ENCODE measurements around the gene GPC5. TPM values are rescaled to one million over a fixed set of nuclear protein-coding genes. Genes with fewer than 3 reads are reported as not detected.

Gene GPC5
- total and polyA plus RNA-seq, 2 donors (not counting 3 experiments of a cell fraction or from before 2014, with no cell fraction given): 0.59 to 0.97 TPM

DNA sequence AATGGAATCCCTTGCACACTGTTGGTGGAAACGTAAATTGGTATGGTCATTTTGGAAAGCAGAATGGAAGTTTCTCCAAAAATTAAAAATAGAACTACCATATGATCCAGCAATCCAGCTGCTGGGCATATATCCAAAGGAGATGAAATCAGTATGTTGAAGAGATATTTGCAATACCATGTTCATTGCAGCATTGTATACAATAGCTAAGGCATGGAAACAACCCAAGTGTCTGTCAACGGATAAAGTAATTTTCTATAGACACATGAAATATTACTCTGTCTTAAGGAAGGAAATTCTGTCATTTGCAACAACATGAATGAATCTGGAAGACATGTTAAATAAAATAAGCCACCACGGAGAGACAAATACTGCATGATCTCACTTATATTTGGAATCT is 124.7 kb downstream of the GPC5 start:
- no peak for FAIRE-seq
- no peaks in the 10 kb centered on the region for H3K36me3 ChIP-seq (ENCODE audit: control insufficient read depth in 2 of 2, extremely low read depth in 1 of 2, insufficient read depth in 2 of 2, low read length in 2 of 2)
- no peaks in the 10 kb centered on the region for H3K27me3 ChIP-seq (ENCODE audit: control insufficient read depth in 2 of 2, insufficient read depth in 2 of 2, low read length in 2 of 2)
- ChIA-PET POLR2A (no interaction called here), CTCF (no interaction called here)
- H3K4me1 ChIP-seq (ENCODE audit: control insufficient read depth, extremely low read depth, insufficient read depth, low read length): no peaks in the 10 kb centered on the region
- no peak overlapping the region for H3K4me2 ChIP-seq (ENCODE audit: insufficient read depth, low read length)
- no peaks in the 10 kb centered on the region for H4K20me1 ChIP-seq (replicated peaks; ENCODE audit: control insufficient read depth, extremely low read depth, insufficient read depth, low read length)
- DNase-seq (ENCODE audit: low read depth, low spot score): no peak
- H3K9ac ChIP-seq (replicated peaks; ENCODE audit: extremely low read depth, insufficient read depth, low read length): no peak overlapping the region
- H3K9me3 ChIP-seq (replicated peaks; ENCODE audit: control insufficient read depth, insufficient read depth, low read length): no peaks in the 10 kb centered on the region
- TF ChIP-seq FOS (IDR thresholded peaks at IDR 0.05; ENCODE audit: borderline replicate concordance, insufficient read depth, low read length): no peak
- no peak for TF ChIP-seq JUN (IDR thresholded peaks at IDR 0.05; ENCODE audit: borderline replicate concordance, insufficient read depth, insufficient read length, low read depth)
- TF ChIP-seq, protein P1, sequence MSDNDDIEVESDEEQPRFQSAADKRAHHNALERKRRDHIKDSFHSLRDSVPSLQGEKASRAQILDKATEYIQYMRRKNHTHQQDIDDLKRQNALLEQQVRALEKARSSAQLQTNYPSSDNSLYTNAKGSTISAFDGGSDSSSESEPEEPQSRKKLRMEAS (IDR thresholded peaks at IDR 0.05; ENCODE audit: insufficient read depth, insufficient read length): no peak
- TF ChIP-seq POLR2A (IDR thresholded peaks at IDR 0.05; ENCODE audit: low read depth, low read length): no peak
- no peak for TF ChIP-seq MYC (IDR thresholded peaks at IDR 0.05; ENCODE audit: low read depth, low read length)
- no peak for TF ChIP-seq POLR2AphosphoS5 (IDR thresholded peaks at IDR 0.05; ENCODE audit: insufficient read depth, low read depth, low read length)
- TF ChIP-seq GATA2 (IDR thresholded peaks at IDR 0.05; ENCODE audit: insufficient read depth, insufficient read length, low read depth, low read length): no peak
- TF ChIP-seq, protein P2, sequence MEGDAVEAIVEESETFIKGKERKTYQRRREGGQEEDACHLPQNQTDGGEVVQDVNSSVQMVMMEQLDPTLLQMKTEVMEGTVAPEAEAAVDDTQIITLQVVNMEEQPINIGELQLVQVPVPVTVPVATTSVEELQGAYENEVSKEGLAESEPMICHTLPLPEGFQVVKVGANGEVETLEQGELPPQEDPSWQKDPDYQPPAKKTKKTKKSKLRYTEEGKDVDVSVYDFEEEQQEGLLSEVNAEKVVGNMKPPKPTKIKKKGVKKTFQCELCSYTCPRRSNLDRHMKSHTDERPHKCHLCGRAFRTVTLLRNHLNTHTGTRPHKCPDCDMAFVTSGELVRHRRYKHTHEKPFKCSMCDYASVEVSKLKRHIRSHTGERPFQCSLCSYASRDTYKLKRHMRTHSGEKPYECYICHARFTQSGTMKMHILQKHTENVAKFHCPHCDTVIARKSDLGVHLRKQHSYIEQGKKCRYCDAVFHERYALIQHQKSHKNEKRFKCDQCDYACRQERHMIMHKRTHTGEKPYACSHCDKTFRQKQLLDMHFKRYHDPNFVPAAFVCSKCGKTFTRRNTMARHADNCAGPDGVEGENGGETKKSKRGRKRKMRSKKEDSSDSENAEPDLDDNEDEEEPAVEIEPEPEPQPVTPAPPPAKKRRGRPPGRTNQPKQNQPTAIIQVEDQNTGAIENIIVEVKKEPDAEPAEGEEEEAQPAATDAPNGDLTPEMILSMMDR (IDR thresholded peaks at IDR 0.05; ENCODE audit: extremely low read depth in 1 of 2, insufficient read depth in 1 of 2, low read depth in 1 of 2, low read length in 2 of 2): no peak
- no peak for TF ChIP-seq EZH2 (IDR thresholded peaks at IDR 0.05; ENCODE audit: borderline replicate concordance, low read depth, low read length, severe bottlenecking)
- no TSS peak for BruUV-seq (replicated peaks)
- H3K4me3 ChIP-seq (replicated peaks in 1 of 3; ENCODE audit: insufficient read depth in 1 of 3, low read depth in 1 of 3, low read length in 3 of 3): no peak overlapping the region
- H3K9me1 ChIP-seq (replicated peaks; ENCODE audit: control insufficient read depth, extremely low read depth, insufficient read depth, low read length): no peaks in the 10 kb centered on the region
- no peak overlapping the region for H3K27ac ChIP-seq (ENCODE audit: insufficient read depth, low read depth, low read length)
- intact Hi-C loops (cut with micrococcal nuclease) (no loop called here), dilution Hi-C loops (cut with MboI; ENCODE audit: extremely low pct_ligation_motif_present, low sequenced_read_pairs) (no loop called here)
- no peak overlapping the region for H2AFZ ChIP-seq (ENCODE audit: low read depth, low read length)
- H3K79me2 ChIP-seq (ENCODE audit: control insufficient read depth, insufficient read depth, low read length): no peaks in the 10 kb centered on the region

All from endothelial cell of umbilical vein (primary cell).